Left forelimb (tissue), 1 donor: Measurements from ENCODE around the gene RARG.

ENCODE experiments used
- DNase-seq: peaks from one replicate; pipeline ENCODE4 v3.0.0-alpha.2; 2018; ENCODE audit warnings: low spot score

RARG gene

DNA sequence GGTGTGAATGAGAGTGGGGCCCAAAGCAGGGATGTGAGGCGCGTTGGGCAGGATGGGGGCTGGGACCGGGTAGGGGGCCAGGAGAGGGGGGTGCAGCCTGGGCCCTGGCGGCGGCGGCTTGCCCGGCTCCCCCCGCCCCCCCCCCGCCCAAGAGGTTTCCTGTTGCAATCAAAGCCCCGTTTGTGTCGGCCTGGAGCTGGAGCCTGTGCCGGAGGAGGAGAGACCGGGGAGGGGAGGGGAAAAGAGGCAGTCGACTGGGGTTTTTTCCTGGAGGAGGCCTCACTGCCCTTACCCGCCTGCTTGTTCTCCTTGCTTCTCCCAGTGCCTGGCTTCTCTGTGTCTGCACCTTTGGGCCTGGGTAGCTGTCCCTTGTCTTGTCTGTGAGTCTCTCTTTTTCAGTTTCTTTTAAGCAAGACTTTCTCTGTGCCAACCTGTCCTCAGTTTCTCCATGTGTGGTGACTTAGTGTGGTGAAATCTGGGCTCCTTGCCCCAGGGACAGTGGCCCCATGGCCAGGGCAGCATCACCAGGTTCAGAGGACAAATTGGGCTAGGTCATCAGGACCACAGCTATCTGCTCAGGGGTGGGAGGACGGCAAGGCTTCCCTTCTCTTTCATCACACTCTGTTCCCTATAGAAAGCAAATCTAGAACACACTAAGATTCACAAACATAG, 8.5 kb downstream of the RARG start:
- peak; percentile 73 for DNase-seq

DNA sequence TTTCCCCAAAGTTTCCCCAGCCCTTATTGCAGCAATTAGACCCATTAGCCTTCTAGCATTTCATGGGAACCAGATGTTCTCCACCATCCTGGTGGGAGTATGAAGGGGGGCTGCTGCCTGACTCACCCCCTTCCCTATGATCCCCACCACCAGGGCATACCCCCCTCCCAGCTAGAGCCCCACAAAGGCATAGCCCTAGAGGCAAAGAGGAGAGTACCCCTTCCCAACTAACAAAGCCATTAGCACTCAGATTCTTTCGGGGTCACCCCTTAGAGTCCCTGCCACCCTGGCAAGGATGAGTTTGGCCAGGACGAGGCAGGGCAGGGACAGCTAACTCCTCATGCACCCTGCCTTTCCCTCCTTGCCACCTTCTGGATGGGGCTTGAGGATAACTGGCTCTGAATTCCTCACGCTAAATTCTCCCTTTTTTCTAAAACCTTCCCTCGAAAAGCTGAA, 9.2 kb downstream of the RARG start:
- DNase-seq = peak; percentile 58

DNA sequence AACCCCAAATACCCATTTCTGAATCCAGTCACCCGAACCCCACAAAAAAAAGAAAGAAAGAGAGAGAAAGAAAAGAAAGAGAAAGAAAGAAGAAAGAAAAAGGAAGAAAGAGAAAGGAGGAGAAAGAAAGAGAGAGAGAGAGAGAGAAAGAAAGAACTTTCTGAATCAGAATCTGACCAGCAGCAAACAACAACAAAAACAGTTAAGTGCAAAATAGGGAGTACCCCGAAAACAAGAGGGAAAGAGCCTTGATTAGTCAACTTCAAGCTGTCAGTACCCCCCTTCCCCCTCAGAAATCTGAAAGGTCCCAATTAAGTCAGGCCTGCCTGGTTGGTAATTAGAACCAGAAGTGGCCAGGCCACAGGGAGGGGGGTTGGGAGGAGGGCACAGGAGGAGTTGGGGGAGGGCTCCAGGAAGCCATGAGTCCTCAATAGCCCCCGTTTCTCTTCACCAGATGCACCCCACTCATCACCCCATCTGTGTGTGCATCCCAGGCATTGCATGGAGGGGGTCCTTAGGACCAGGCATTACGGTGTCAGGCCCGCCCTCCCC, 9.8 kb downstream of the RARG start:
- DNase-seq = no peak

DNA sequence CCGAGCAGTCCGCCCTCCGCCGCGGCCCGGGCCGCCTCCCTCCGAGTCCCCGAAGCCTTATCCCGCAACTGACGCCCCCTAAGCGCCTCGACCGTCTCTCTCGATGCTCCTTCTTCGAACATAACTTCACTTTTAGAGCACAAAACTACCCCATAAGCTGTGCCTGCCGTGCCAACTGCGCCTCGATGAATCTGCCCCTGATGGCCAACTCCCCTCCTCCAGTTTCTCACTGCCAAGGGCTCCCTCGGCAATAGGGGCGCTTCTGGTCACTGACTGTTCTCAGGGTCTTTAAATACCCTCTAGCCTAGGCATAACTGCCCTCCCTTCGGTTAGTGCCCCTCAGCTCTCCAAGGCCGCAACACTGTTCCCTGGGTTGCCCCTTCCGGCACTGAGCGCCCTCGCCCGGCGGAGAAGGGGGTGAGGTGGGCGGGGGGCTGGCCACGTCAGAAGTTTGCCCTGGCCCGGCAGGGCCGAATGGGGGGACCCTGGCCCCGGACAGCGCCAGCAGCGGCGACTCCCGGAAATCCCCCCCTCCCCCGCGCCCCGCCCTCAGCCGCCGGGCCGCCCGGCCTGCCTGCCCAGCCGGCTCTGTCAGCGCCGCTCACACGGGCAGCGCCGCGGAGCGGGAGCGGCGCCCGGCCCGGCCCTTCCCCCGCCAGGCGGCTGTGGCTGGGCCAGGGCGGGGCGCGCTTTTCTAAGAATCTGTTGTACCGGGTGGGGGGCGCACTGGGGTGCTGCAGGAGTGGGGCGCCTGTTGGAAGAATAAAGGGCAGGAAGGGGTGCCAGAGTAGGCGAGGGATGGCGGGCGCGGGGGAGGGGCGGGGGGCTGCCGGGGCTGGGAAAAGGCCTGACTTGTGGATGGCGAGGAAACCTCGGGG, 10.6 kb downstream of the RARG start:
- peak; percentile 88 for DNase-seq

DNA sequence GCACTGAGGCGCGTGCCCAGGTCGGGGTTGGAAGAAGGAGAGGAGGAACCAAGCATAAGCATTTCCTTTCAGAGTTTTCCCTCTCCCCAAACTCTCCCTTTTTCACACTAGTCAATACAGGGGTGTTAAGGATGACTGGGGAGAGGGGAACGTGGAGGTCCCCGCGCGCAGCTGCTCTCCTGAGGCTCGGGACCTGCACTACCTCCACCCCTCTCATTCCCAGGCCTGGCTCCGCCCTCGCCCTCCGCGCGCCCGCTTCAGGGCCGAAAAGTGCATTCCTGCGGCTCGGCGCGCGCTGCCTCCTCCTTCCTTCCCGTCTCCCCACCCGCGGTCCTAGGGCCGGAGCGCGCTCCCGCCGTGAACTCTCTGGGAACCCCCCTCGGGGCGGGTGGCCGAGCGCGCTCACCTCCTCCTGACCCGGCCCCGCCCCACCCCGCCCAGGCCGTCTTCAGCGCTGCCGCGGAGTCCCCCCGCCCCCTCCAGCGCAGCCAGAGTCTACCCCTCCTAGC, 11.3 kb downstream of the RARG start:
- peak; percentile 96 for DNase-seq

DNA sequence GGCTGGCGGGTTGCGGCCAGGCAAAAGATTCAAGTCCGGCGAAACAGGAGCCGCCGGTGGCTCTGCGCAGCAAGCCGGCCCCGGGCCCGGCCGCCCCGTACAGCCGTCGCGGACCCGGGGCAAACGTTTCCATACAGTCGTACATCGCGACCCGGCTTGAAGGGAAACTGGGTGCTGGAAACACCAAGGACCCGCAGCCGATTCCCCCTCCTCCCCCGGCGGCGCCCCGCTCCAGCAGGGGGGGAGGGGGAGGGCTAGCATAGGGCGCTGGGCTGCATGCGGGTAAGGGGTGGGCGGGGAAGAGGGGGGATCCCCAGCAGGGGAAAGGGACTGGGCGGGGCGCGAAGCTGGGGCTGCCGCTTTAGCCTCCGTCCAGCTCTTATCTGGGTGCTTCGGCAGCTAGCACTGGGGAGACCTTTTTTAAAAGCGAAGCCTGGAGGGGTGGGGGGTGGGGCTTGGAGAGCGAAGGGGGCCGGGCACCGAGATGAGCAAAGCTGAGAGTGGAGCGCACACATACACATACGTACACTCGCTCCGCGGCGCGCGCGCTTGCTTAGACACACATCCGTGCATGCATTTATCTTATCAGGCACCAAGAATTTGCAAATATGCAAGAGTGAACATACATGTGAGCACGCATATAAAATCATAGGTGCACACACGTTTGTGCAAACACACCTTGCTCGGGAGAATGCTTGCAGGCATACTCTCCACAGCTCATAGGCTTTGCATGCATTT, 11.9 kb downstream of the RARG start:
- peak; percentile 81 for DNase-seq

DNA sequence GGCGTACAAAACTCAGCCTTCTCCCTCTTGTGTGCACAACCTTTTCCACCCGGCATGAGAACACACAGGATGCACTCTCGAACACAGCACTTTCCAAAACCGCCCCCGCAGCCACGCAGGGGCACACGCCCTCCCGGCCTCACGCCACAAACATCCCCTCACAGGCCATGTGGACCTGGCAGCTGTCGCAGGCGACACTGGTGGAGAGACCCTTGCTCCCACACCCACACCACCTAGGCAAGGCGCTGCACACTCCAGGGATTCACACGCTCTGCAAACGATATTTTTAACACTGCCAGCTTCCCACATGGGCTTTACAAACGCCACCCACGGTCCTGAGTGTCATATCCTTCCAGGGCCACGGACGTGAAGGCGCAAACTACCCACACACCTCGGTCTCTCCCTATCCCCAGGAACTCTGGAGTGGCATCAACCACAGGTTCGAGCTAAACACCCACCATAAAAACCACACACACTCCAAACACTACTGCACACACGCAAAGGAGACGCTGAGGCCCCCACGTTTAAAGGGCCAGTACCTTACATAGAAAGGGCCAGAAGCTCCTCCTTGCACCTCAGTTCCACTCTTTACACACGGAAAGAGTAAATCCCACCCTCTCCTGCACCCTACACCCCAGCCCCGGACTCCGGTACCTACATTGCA, 12.6 kb downstream of the RARG start:
- peak; percentile 70 for DNase-seq

DNA sequence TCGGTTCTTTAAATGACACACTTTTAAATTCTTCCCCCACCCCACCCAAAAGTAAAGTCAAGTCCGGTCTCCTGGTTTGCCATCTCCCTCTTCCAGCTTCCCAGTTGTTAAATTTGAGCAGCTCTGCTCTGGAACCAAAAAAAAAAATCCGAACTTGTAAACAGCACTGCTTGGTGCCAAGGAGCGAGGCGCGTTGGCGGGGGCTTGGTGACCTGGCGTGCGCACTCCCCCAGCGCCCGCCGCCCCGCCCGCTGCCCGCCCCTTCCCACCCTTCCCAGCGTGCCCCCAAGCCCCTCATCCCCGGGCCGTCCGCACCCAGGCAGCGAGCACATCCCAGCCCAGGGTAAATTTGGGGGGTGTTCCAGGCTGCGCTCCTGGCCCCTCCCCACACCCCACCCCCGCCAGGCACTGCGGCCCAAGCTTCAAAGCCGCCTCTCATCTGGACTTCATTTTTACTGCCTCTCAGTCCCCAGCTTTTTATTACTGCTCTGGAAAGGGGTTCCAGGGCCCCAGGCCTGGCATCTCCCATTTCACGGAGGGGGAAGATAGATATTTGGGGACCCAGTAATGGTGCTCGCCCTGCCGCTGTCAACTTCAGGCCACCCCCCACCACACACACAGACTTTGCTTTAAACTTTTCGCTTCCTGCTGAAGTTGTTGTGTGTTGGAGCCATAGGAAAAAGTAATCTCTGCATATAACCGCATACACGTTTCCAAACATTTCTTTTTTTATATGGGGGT, 13.3 kb downstream of the RARG start:
- DNase-seq = no peak

DNA sequence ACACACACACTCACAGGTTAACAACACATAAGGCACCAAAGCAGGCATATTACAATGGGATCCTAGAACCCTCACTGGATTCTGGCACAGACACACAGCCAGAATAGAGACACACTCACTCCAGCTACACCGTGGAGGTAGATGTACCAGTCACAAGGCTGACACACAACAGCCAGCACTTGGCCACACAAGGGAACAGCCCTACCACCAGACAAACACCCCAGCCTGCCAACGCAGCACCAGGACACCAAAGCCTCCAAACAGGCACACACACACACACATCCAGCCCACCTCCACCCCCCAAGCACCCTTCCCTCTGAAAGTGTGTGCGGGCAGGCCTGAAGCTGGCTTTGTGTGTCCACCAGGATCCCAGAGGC, 14.1 kb downstream of the RARG start:
- no peak for DNase-seq

DNA sequence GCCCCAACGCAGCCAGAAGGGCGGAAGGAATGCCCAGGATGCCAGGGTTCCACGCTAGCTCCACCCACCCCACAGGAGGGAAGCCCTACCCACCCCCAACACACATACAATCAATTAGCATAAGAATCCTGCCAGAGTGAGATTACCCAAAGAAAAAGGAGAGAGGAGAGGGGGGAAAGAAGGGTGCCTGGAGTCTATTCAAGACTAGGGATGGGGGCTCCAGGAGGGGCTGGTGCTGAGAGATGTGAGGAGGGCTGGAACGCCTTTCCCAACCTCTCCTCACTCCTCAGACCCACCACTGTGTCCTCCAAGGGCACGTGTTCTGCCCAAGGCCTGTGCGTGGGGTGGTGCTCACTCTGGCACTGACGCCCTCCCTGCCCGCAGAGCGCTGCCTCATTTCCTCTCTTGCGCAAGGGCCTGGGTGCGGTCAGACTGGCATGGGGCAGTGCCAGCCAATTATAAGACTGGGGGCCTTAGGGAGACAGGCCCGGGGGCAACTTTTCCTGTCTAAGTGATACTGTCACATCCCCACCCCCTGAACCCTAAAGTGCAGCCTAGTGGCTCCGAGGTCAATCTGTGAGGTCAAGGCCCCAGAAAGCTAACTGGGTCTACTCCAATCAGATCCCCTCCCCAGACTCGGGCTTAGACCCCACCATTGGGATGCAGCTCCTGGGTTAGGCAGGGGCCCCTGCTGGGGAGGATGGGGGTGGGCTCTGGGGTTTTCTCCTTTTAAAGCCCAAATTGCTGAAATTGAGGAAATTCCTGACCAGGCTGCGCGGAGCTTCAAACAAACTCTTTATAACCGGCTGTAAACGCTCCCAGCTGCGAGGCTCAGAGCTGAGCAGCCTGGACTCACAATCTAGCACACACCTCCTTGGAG, 14.7 kb downstream of the RARG start:
- no peak for DNase-seq

DNA sequence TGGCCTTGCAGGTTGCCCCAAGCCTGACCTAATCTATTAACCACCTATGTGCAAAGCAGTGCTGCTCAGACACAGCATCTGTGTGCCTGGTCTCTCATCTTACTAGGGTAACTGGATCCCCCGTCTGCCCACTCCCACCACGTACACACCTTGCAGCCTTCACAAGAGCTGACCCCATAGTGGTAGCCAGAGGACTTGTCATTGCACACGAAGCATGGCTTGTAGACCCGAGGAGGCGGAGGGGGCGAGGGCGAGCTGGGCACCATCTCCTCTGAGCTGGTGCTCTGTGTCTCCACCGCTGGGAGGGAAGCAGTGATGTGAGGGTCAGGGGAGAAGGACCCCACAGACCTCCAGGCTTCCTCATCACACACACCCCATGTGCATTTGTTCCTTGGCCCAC, 16.5 kb downstream of the RARG start:
- no peak for DNase-seq

DNA sequence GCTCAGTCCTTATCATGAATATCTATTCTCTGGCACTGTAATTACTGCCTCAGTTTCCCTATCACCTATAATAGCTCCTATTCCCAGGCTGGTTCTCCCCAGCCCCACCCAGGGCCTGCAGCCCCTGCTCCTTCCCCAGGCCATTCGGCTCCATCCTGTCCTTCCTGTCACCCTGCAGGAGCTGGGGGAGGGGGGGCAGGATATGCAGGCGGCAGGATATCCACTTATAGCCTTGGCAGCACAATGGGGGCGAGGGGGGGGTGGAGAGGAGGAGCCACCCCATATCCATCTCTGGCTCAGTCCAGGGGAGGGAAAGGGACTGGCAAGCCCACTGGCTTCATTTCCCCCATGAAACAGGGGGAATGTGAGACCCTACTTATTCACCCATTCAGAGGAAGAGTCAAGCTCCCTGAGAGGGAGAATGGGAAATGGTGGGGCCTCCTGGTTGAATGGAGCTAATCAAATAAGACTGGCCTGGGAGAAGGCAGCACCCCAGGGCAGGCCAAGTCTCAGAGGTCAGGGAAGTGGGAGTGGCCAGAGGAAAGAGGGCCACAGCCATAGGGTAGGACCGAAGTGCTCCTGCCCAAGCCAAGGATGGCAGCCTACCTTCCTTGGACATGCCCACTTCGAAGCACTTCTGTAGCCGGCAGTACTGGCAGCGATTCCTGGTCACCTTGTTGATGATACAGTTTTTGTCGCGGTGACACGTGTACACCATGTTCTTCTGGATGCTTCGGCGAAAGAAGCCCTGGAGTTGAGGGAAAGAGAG, 17.1 kb downstream of the RARG start:
- DNase-seq = no peak

DNA sequence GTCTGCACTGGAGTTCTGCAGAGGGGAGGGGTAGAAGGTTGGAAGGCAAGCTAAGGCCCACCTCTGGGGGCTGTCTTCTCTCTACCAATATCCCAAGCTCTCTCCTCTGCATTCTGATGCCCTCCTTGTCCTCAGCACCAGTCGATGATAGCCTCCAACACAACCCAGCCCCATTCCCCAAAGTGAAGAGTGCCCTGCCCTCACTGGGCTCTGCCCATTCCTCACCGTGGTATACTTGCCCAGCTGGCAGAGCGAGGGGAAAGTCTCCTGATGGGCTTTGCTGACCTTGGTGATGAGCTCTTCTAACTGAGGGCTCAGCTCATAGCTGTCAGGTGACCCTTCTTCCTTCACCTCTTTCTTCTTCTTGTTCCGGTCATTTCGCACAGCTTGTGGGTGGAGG, 17.8 kb downstream of the RARG start:
- DNase-seq = no peak

DNA sequence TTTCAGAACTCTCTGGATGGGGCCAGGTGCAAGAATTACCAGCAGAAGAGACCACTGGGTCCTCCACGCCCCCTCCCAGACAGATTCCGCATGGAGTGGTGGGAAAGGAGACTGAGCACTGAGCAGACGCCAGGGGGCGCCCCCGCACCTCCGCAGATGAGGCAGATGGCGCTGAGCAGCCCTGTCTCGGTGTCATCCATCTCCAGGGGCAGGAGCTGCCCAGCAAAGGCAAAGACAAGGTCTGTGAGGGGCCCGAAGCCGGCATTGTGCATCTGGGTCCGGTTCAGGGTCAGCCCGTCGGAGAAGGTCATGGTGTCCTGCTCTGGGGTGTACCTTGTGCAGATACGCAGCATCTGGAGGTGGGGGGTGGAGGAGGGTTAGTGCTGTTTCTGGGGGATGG, 18.7 kb downstream of the RARG start:
- DNase-seq = peak; percentile 87

DNA sequence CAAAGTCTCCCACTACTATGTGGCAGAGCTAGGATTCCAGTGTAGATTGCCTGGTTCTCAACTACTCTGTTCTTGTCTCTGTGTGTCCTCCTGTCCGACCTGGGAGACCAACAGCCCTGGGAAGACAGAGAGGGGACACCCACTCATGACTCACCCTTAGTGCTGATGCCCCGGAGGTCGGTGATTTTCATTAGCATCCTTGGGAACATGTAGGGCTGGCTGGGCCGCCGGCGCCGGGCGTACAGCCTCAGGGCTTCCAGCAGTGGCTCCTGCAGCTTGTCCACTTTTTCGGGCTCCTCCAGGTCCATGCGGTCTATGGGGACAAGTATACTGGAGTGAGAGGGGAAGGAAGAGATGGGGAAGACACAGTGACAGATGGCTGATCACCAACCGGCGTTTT, 19.1 kb downstream of the RARG start:
- no peak for DNase-seq

DNA sequence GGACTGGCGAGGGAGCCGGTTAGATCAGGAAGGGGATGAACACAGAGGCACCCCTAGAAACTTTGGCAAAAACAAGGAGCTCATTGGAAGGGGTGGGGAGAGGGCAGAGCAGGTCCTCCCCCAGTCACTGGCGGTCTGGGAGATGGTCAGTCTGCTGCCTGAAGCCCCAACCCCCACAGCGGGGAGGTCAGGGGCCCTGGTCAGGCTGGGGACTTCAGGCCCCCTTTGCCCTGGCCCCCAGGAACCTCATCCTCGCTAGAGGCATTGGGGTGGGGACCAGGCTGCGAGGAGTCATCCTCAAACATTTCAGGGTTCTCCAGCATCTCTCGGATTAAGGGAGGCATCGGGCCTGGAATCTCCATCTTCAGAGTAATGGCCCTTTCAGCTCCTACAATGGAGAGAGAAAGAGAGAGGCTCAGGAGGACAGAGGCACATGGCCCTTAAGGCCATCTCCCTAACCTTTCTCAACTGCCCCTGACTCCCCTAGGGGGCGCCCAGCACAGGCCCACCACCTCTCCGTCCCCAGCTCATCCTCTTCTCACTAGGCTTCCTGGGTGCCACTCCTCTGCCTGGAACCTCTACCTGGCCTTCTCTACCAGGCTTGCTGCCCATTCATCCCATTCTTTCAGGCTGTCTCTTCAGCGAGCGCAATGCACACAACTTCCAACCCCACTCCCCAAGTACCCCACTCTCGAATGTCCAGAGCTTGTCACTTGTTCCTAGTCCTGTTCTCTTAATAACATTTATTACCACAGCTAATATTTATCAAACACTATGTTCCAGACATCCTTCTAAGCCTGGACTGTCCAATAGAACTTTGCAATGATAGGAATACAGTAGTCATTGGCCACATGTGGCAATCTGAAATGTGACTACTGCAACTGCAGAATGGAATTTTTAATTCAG, 20.3 kb downstream of the RARG start:
- no peak for DNase-seq

DNA sequence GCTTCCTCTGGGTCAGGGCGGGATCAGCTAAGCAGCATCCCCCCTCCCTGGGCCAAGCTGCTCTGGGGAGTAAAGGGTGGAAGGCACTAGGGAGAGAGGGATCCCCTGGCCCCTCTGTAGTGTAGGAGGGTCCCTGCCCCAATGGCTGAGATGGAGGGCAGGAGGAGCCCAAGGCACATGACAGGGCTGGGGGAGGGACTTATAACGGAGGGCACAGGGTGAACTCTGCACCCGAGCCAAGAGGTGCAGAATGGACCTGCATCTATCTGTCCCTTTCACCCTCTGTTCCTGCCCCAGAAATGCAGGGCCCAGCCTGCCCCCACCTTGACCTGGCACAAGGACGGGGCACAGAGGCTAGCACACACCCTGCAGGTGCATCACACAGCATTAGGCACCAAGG, 21.2 kb downstream of the RARG start:
- DNase-seq = no peak

DNA sequence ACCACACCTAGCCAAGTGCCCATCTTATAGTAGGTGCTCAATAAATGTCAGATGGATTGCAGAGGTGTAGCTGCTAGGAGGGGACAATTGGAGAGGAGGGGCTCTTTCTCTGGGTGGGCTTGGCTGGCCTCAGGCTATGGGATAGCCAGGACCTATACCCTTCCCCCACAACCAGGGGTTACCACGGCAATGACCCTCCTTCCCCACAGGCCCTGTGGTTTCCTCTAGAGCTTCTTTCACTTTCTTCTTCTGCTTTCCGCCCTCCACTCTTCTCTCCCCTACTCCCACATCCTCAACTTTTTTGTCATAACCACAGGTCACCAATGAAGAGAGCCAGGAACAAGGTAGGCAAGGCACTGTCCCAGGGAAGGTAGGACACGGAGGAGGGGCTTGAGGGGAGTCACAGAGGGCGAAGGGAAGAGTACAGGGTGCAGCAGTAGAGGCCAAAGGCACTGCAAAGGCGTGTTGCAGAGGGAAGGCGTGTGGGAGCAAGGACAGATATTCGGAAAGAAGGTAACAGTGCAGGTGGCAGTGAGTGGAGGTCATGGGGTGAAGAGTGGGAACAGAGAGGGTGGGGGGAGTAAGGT, 23.0 kb downstream of the RARG start:
- DNase-seq = no peak
